Measurements from ENCODE around the gene WDTC1.

- no peak for TF ChIP-seq GABPB1 (CRISPR knock-in tag; IDR thresholded peaks at IDR 0.05)
- no peak for TF ChIP-seq CTCF (IDR thresholded peaks at IDR 0.05)
- no peak for TF ChIP-seq TEAD4 (CRISPR knock-in tag; IDR thresholded peaks at IDR 0.05)
- no peak for TF ChIP-seq CREM (CRISPR knock-in tag; IDR thresholded peaks at IDR 0.05)
- TF ChIP-seq MAX (CRISPR knock-in tag; IDR thresholded peaks at IDR 0.05) = no peak
- TF ChIP-seq ZBTB43 (CRISPR knock-in tag; IDR thresholded peaks at IDR 0.05) = no peak
Measured at GRCh38 chr1:27241677-27242076, 7.2 kb downstream of the WDTC1 start.
